ENCODE results near the gene REC8.

REC8 gene

GRCh38 chr14:24226473-24226872 lies 54.6 kb downstream of the REC8 start:
- DNase-seq (ENCODE audit: low read depth in 3 of 3, low spot score in 1 of 3), result no peak

DNA sequence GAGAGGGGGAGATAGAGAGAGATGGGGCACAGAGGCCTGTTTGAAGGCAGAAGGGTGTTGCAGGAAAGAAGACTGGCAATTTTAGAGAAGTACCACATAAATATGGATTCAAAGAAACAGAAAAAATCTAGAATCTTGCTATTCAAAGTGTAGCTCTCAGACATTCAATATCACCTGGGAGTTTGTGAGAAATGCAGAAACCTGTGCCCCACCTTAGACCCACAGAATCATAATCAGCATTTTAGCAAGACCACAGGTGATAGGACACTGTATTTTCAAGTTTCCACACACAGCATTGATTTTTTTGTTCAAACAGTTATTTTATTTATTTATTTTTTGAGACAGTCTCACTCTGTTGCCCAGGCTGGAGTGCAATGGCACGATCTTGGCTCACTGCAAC lies 57.0 kb downstream of the REC8 start:
- DNase-seq (ENCODE audit: low read depth in 3 of 3, low spot score in 1 of 3), result no peak
